HFF-Myc (cell line): ENCODE results near the gene DNAH17.

Source experiments
- DNase-seq: peaks from one replicate; pipeline ENCODE4 v3.0.0-alpha.2; 2011; ENCODE audit warnings: low read depth; ENCODE audit errors: extremely low read depth
- H3K4me3 ChIP-seq: replicated peaks from 2 replicates; pipeline ENCODE4 v1.5.1; 2011; ENCODE audit warnings: low read depth, mild to moderate bottlenecking, control low read depth, low read length
- TF ChIP-seq, protein P1 (sequence below): IDR thresholded peaks from 2 replicates; pipeline ENCODE4 v1.5.1; 2012; ENCODE audit warnings: mild to moderate bottlenecking, low read depth, low read length, control low read depth; ENCODE audit errors: missing control alignments

DNAH17 gene

DNA sequence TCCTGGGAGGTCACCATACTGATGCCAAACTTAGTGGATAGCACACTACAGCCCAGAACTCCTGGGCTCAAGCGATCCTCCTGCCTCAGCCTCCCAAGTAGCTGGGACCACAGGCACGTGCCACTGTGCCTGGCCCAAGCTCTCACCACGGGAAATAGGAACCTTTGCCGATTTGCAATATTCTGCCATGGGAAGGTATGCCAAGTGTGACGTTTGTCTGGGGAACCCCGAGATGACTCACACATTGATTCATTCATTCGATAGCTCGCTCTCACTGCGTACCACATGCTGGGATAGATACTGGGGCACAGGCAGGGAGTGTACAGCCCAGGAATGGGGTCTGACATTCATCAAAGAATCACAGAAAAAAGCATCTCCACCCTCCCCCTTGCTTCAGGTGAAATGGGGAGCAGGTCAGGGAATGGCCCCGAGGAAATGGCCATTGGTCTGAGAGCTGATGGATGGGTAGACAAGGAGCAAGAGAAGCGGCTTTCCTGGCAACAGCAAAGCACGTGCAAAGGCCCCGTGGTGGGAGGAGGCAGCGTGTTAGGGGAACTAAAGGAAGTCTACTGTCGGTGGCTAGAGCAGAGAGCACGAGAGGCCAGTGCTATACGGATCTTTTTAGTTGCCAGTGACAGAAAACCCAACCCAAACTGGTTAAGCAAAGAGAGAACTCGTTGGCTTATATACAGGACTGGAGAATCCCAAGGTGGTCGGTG is 44.1 kb downstream of the DNAH17 start:
- no peak overlapping the region for H3K4me3 ChIP-seq
- TF ChIP-seq, protein P1, sequence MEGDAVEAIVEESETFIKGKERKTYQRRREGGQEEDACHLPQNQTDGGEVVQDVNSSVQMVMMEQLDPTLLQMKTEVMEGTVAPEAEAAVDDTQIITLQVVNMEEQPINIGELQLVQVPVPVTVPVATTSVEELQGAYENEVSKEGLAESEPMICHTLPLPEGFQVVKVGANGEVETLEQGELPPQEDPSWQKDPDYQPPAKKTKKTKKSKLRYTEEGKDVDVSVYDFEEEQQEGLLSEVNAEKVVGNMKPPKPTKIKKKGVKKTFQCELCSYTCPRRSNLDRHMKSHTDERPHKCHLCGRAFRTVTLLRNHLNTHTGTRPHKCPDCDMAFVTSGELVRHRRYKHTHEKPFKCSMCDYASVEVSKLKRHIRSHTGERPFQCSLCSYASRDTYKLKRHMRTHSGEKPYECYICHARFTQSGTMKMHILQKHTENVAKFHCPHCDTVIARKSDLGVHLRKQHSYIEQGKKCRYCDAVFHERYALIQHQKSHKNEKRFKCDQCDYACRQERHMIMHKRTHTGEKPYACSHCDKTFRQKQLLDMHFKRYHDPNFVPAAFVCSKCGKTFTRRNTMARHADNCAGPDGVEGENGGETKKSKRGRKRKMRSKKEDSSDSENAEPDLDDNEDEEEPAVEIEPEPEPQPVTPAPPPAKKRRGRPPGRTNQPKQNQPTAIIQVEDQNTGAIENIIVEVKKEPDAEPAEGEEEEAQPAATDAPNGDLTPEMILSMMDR, result no peak
- no peak for DNase-seq

DNA sequence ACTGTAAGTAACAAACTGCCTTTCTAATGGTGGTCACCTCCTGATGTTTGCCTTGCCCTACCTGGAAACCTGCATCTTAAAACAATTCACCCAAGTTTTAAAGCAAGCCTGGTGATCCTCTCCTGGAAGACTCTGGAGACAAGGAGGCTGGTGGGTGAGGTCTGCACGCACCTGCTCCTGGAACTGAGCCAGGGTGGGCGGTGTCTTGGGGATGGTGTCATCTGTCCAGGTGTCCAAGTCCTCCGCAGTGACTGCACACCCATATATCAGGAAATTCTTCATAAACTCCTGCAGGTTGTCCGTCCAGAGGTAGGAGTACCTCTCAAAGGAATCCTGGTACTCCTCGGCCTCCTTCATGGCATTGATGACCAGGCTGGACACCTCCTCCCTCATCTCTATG is 44.9 kb downstream of the DNAH17 start:
- TF ChIP-seq, protein P1, result no peak
- no peak for DNase-seq
- H3K4me3 ChIP-seq, result no peak overlapping the region

DNA sequence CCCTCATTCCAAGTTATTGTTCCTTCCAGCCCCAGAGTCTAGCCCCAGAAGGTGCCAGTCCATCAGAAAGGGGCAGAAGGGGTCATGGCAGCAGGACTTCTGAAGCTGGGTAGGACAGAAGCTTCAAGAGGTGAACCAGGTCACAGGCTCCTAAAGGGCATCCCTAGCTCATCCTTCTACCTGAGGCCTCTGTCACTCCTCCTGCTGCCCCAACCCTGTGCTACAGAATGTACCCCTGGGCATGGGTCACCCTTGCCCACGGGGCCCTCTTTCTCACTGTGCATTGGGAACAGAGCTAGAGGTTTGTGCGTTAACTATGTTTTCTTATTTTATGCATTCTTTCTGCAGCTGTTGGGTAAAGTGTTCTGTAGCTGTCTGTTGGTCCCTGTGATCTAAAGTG is 46.5 kb downstream of the DNAH17 start:
- TF ChIP-seq, protein P1, result no peak
- no peak overlapping the region for H3K4me3 ChIP-seq

DNA sequence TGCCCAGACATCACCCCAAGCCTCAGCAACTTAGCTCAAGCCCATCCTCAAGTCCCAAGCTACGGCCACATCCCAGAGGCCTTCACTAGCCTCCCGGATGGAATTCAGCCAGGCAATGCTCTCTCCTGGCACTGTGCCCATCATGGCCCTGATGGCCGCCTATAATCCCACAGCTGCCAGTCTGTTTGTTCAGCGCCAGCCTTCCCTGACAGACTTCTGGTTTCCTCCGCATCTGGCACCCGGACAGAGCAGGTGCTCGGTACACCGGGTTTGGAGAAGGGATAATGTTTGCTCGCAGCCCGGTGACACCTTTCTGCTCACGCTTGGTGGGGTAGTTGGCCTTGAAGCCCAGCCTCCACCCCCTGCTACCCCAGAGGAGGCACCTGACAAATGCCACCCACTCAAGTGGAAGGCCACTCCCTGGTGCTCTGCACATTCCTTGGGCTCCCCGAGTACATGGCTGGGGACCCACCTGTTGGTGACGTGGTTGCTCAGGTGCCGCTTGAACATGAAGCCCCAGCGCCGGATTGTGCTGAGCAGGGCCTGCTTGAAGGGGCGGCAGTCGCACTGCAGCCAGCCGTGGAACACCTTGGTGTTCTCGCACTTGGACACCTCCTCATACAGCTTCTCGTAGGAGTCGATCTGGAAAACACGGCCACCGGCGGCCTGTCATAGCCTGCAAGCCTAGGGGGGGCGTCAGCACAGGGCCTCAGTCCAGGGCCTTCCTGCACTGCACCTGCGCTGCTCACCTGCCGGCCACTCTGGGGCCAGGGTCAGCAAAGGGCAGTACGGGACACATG is 47.1 kb downstream of the DNAH17 start:
- TF ChIP-seq, protein P1, result no peak
- DNase-seq, result no peak
- no peak overlapping the region for H3K4me3 ChIP-seq

More for the DNA sequence above, 46.5 kb downstream of the DNAH17 start:
- no peak for DNase-seq

DNA sequence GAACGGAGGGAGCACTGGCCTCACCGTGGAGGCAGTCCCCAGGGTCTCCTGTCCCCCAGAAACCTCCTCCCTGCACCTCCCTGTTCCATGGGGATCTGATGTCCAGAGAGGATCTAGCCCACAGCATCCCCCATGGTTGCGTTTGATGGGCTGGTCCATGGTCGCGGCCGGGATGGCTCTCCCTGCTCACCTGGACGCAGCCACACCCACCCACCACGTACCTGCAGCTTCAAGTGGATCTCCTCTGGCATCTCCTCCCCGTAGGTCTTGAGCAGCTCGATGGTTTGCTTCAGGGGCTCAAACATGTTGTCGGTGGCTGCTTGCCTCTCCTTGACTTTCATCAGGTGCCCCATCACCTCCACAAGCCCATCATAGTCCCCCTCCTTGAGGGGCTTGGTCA is 47.9 kb downstream of the DNAH17 start:
- H3K4me3 ChIP-seq, result no peak overlapping the region
- TF ChIP-seq, protein P1, result no peak
- no peak for DNase-seq

DNA sequence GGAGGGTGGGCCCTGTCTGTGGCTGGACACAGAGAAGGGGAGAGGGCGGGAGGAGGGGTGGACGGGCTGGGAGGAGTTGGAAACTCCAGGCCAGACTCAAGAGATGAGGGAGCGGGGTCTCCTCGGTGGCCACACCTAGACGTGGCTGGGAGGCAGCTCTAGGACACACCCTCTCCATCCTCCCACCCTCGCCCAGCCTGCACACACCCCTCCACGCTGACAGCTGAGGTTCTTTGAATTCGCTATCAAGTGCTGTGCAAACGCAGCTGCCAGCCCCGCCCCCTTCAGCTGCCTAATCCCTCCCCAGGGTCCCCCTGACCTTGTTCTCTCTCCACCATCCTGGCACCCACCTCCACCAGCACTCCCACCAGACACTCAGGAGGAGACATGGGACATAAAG is 48.7 kb downstream of the DNAH17 start:
- DNase-seq, result no peak
- TF ChIP-seq, protein P1, result no peak
- no peak overlapping the region for H3K4me3 ChIP-seq
